Measurements from ENCODE around the gene BTBD10. TPM values are rescaled to one million over a fixed set of nuclear protein-coding genes. Genes with fewer than 3 reads are reported as not detected.
A peak's percentile ranks its signal among the peaks of the same experiment; 100 is the strongest.

BTBD10 gene
- total and polyA plus RNA-seq, 2 donors (not counting 1 experiment from before 2014, with no cell fraction given) = 40.2 to 83.9 TPM

DNA sequence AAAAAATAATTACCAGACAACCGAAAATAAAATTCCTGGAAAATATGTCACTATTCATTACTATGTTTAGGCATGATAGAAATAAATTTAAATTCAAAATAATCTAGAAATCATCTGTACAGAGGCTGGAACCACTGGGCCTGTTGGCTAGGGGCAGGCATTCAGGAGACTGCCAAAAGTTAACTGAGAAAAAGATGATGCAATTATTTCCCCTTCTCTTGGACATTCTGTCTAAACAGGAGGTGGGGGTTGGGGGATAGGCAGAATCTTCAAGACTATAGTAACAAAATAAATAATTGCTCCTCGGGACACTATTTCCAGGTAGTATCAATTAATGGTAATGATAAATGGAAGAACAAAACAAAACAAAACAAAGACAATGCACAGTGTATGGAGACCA is 14.1 kb downstream of the BTBD10 start:
- H4K20me1 ChIP-seq (ENCODE audit: control insufficient read depth, extremely low read depth, insufficient read depth, low read length) = no peaks in the 10 kb centered on the region
- no peak for TF ChIP-seq EZH2 (IDR thresholded peaks at IDR 0.05; ENCODE audit: low read length, missing control alignments)
- TF ChIP-seq, protein P1, sequence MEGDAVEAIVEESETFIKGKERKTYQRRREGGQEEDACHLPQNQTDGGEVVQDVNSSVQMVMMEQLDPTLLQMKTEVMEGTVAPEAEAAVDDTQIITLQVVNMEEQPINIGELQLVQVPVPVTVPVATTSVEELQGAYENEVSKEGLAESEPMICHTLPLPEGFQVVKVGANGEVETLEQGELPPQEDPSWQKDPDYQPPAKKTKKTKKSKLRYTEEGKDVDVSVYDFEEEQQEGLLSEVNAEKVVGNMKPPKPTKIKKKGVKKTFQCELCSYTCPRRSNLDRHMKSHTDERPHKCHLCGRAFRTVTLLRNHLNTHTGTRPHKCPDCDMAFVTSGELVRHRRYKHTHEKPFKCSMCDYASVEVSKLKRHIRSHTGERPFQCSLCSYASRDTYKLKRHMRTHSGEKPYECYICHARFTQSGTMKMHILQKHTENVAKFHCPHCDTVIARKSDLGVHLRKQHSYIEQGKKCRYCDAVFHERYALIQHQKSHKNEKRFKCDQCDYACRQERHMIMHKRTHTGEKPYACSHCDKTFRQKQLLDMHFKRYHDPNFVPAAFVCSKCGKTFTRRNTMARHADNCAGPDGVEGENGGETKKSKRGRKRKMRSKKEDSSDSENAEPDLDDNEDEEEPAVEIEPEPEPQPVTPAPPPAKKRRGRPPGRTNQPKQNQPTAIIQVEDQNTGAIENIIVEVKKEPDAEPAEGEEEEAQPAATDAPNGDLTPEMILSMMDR (conservative IDR thresholded peaks at IDR 0.05 in 1 of 2, IDR thresholded peaks at IDR 0.05 in 1 of 2; ENCODE audit: low read depth in 1 of 2, low read length in 2 of 2) = no peak
- no peaks in the 10 kb centered on the region for H3K27me3 ChIP-seq (ENCODE audit: control insufficient read depth, insufficient read depth, low read length)
- peaks cover 45% of the 10 kb centered on the region for H3K79me2 ChIP-seq (ENCODE audit: control insufficient read depth, insufficient read depth, low read length)
- H3K4me2 ChIP-seq (ENCODE audit: extremely low read depth, insufficient read depth, low read length) = no peak overlapping the region
- H2AFZ ChIP-seq (ENCODE audit: low read length) = no peak overlapping the region
- no peaks in the 10 kb centered on the region for H3K9me3 ChIP-seq (ENCODE audit: control insufficient read depth, insufficient read depth, low read depth, low read length)
- H3K4me1 ChIP-seq (ENCODE audit: control insufficient read depth, extremely low read depth, insufficient read depth, low read length) = no peaks in the 10 kb centered on the region
- H3K9ac ChIP-seq (ENCODE audit: insufficient read depth, low read length) = no peak overlapping the region
- H3K27ac ChIP-seq (ENCODE audit: insufficient read depth, low read length) = no peak overlapping the region
- DNase-seq (ENCODE audit: low read depth in 2 of 2) = peak; percentile 44 to 77
- H3K36me3 ChIP-seq (ENCODE audit: control insufficient read depth, insufficient read depth, low read length) = no peaks in the 10 kb centered on the region
- no peak overlapping the region for H3K4me3 ChIP-seq (replicated peaks in 1 of 4; ENCODE audit: control extremely low read depth in 1 of 4, insufficient read depth in 1 of 4, low read depth in 3 of 4, low read length in 4 of 4)

DNA sequence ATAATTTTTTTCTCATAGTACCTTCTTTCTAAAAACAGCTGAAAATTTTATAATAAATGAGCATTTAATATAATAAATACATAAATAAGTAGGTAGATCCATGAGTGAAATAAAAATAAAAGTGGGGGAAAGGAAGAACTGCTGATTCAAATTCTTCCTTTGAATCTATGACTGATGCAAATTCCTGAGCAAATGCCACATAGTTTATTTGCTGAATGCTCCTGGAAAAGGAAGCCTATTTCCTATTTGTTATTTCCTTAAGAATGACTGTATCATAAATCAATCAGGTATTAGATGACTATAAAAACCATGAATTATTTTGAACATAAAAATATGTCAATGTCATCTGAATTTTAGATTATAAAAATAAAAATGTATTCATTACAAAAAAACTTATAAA is 16.6 kb downstream of the BTBD10 start:
- H3K4me3 ChIP-seq (replicated peaks in 1 of 4; ENCODE audit: control extremely low read depth in 1 of 4, insufficient read depth in 1 of 4, low read depth in 3 of 4, low read length in 4 of 4) = no peak overlapping the region
- TF ChIP-seq, protein P1 (conservative IDR thresholded peaks at IDR 0.05 in 1 of 2, IDR thresholded peaks at IDR 0.05 in 1 of 2; ENCODE audit: low read depth in 1 of 2, low read length in 2 of 2) = no peak
- no peak for TF ChIP-seq EZH2 (IDR thresholded peaks at IDR 0.05; ENCODE audit: low read length, missing control alignments)

DNA sequence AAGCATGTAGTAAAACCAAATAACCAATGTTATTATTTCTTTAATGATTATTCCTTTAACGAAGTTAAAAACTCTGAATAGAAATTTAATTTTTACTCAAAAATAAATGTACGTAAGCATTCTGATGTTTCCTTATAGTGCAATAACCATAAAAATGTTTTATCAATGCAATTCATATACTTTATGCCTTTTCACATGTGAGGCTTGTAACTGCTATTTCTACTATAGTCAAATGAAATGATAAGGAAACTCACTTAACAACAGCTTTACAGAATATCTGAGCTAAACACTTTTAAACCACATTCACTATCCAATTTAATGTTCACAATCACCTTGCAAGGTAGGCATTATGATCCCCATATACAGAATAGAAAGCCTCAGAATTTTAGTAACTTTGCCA is 17.4 kb downstream of the BTBD10 start:
- no peak overlapping the region for H3K4me2 ChIP-seq (ENCODE audit: extremely low read depth, insufficient read depth, low read length)

More for the DNA sequence above, 16.6 kb downstream of the BTBD10 start:
- H3K9ac ChIP-seq (ENCODE audit: insufficient read depth, low read length) = no peak overlapping the region
- DNase-seq (ENCODE audit: low read depth in 2 of 2) = peak in 1 of 2 donors; percentile 56
- no peaks in the 10 kb centered on the region for H3K9me3 ChIP-seq (ENCODE audit: control insufficient read depth, insufficient read depth, low read depth, low read length)
- H3K27me3 ChIP-seq (ENCODE audit: control insufficient read depth, insufficient read depth, low read length) = no peaks in the 10 kb centered on the region
- H3K4me2 ChIP-seq (ENCODE audit: extremely low read depth, insufficient read depth, low read length) = no peak overlapping the region
- H2AFZ ChIP-seq (ENCODE audit: low read length) = no peak overlapping the region
- no peaks in the 10 kb centered on the region for H4K20me1 ChIP-seq (ENCODE audit: control insufficient read depth, extremely low read depth, insufficient read depth, low read length)
- no peak overlapping the region for H3K27ac ChIP-seq (ENCODE audit: insufficient read depth, low read length)
- H3K4me1 ChIP-seq (ENCODE audit: control insufficient read depth, extremely low read depth, insufficient read depth, low read length) = no peaks in the 10 kb centered on the region
- peaks cover 37% of the 10 kb centered on the region for H3K79me2 ChIP-seq (ENCODE audit: control insufficient read depth, insufficient read depth, low read length)
- H3K36me3 ChIP-seq (ENCODE audit: control insufficient read depth, insufficient read depth, low read length) = no peaks in the 10 kb centered on the region

More for the DNA sequence above, 17.4 kb downstream of the BTBD10 start:
- TF ChIP-seq, protein P1 (conservative IDR thresholded peaks at IDR 0.05 in 1 of 2, IDR thresholded peaks at IDR 0.05 in 1 of 2; ENCODE audit: low read depth in 1 of 2, low read length in 2 of 2) = no peak
- no peak for TF ChIP-seq EZH2 (IDR thresholded peaks at IDR 0.05; ENCODE audit: low read length, missing control alignments)
- no peaks in the 10 kb centered on the region for H3K9me3 ChIP-seq (ENCODE audit: control insufficient read depth, insufficient read depth, low read depth, low read length)
- H3K4me1 ChIP-seq (ENCODE audit: control insufficient read depth, extremely low read depth, insufficient read depth, low read length) = no peaks in the 10 kb centered on the region
- H3K27me3 ChIP-seq (ENCODE audit: control insufficient read depth, insufficient read depth, low read length) = no peaks in the 10 kb centered on the region
- H3K36me3 ChIP-seq (ENCODE audit: control insufficient read depth, insufficient read depth, low read length) = no peaks in the 10 kb centered on the region
- H2AFZ ChIP-seq (ENCODE audit: low read length) = no peak overlapping the region
- no peak overlapping the region for H3K4me3 ChIP-seq (replicated peaks in 1 of 4; ENCODE audit: control extremely low read depth in 1 of 4, insufficient read depth in 1 of 4, low read depth in 3 of 4, low read length in 4 of 4)
- no peak overlapping the region for H3K9ac ChIP-seq (ENCODE audit: insufficient read depth, low read length)
- DNase-seq (ENCODE audit: low read depth in 2 of 2) = no peak
- H4K20me1 ChIP-seq (ENCODE audit: control insufficient read depth, extremely low read depth, insufficient read depth, low read length) = no peaks in the 10 kb centered on the region
- peaks cover 32% of the 10 kb centered on the region for H3K79me2 ChIP-seq (ENCODE audit: control insufficient read depth, insufficient read depth, low read length)
- H3K27ac ChIP-seq (ENCODE audit: insufficient read depth, low read length) = no peak overlapping the region
